GM12891 (cell line): Measurements from ENCODE around the gene TRIM31.
"Not testable (repeated sequence)": the region's sequence is repeated elsewhere in the genome, so short reads cannot be mapped to it uniquely, and the experiment has no call there.

Experiments used
- DNase-seq: peaks from one replicate; pipeline ENCODE4 v3.0.0; 2011; ENCODE audit warnings: low spot score; ENCODE audit not compliant: insufficient read length
- FAIRE-seq: peaks from 2 replicates; lab custom pipeline; 2011; peaks lifted over from hg19 to GRCh38; lab: Jason Lieb, UNC
- PAX5 ChIP-seq: IDR thresholded peaks from 2 replicates; pipeline ENCODE4 v1.6.1; 2011; ENCODE audit warnings: low read length, moderate library complexity, mild to moderate bottlenecking; ENCODE audit not compliant: insufficient read depth, severe bottlenecking
- POLR2A ChIP-seq: IDR thresholded peaks from 2 replicates; pipeline ENCODE4 v1.6.1; 2011; ENCODE audit warnings: low read depth, low read length, control low read depth
- POLR2AphosphoS5 ChIP-seq: IDR thresholded peaks from 2 replicates; pipeline ENCODE4 v1.6.1; 2011; ENCODE audit warnings: low read depth, low read length, control low read depth
- POU2F2 ChIP-seq: IDR thresholded peaks from 2 replicates; pipeline ENCODE4 v1.6.1; 2011; ENCODE audit warnings: low read depth, mild to moderate bottlenecking, control low read depth, low read length, moderate library complexity
- SPI1 ChIP-seq: IDR thresholded peaks from 2 replicates; pipeline ENCODE4 v1.6.1; 2011; ENCODE audit warnings: low read depth, low read length, control low read depth
- TAF1 ChIP-seq: IDR thresholded peaks from 2 replicates; pipeline ENCODE4 v1.6.1; 2011; ENCODE audit warnings: low read depth, low read length, control low read depth

Gene TRIM31

DNA sequence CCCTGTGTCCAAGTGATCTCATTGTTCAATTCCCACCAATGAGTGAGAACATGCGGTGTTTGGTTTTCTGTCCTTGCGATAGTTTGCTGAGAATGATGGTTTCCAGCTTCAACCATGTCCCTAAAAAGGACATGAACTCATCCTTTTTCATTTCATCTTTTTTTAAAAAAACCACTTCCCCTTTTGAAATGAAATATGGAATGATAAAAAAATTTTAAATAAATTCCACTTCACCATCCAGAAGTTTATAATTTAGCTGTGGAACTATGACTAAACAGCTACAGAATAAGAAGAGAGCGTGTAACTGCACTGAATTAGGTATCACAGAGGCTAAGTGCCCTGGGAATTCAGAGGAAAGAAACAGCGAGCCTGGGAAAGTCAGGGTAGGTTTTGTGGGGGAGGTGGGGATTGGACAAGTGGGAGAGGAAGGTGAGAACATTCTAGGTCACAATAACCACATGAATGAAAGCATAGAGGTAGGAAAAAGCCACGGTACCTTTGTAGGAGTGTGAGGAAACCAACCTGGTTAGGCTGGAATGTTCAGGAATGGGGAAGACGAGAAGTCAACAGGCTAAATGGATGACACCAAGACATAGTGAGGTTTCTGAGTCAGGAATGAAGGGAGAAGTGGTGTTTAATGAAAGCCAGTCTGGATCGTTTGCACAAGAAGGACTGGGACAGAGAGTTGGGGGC is 37.1 kb upstream of the TRIM31 start:
- no peak for TF ChIP-seq PAX5
- no peak for TF ChIP-seq POLR2A
- TF ChIP-seq TAF1: no peak
- TF ChIP-seq POLR2AphosphoS5: no peak
- TF ChIP-seq SPI1: no peak
- TF ChIP-seq POU2F2: no peak
- DNase-seq (no peak), FAIRE-seq (no peak)

GRCh38 chr6:30149234-30149633 is 36.3 kb upstream of the TRIM31 start:
- FAIRE-seq: no peak
- DNase-seq: no peak
- no peak for TF ChIP-seq TAF1
- TF ChIP-seq POU2F2: no peak
- no peak for TF ChIP-seq POLR2A
- no peak for TF ChIP-seq SPI1
- TF ChIP-seq PAX5: no peak
- TF ChIP-seq POLR2AphosphoS5: no peak

GRCh38 chr6:30147096-30147495 is 34.2 kb upstream of the TRIM31 start:
- DNase-seq: no peak
- FAIRE-seq: no peak
- no peak for TF ChIP-seq SPI1
- no peak for TF ChIP-seq PAX5
- no peak for TF ChIP-seq POLR2A
- TF ChIP-seq POU2F2: no peak
- no peak for TF ChIP-seq POLR2AphosphoS5
- TF ChIP-seq TAF1: no peak

- DNase-seq (no peak), FAIRE-seq (no peak)
- no peak for TF ChIP-seq POLR2A
- TF ChIP-seq TAF1: no peak
- no peak for TF ChIP-seq POU2F2
- TF ChIP-seq POLR2AphosphoS5: no peak
- no peak for TF ChIP-seq PAX5
- no peak for TF ChIP-seq SPI1
Observed at GRCh38 chr6:30145818-30146217, 32.9 kb upstream of the TRIM31 start.

- FAIRE-seq: no peak
- no peak for DNase-seq
- TF ChIP-seq TAF1: no peak
- no peak for TF ChIP-seq POLR2A
- no peak for TF ChIP-seq PAX5
- no peak for TF ChIP-seq SPI1
- no peak for TF ChIP-seq POU2F2
- no peak for TF ChIP-seq POLR2AphosphoS5
Observed at GRCh38 chr6:30144811-30145210, 31.9 kb upstream of the TRIM31 start.

DNA sequence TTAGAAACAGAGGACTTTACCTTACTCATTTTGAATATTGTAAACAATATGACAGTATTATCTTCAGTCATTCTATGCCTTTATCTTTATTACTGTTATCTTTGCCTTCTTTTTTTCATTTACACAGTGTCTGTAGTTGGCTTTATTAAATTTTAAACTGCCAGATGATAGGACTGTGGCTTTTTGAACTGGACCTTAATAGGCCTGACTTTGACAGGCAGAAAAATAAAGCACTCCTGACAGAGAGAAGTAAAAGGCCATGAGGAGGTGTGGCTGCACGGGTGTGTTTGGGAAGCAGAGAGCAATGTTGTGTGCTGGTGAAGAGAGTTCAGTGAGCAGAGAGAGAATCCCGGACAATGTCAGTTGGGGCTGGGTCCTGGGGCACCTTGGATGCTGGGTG is 30.9 kb upstream of the TRIM31 start:
- FAIRE-seq (no peak), DNase-seq (no peak)
- TF ChIP-seq POLR2A (no peak), SPI1 (no peak), PAX5 (no peak), POLR2AphosphoS5 (no peak), TAF1 (no peak), POU2F2 (no peak)

DNA sequence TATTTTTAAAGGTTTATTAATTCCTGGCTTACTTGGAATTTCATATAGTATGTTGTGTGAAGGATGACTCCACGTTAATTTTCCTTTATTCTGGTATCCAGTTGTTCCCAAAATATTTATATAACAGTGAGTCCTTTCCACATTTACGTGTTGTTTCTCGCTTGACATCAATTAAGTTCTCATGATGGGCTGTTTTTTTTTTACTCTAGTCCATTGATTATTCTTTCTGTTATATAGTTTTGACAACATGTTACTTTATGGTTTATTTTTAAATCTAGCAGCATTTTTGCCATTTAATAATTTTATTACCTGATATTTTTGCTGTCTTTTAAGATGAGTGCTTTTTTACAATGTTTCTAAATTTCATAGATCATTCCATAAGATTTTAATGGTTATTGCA is 29.8 kb upstream of the TRIM31 start:
- DNase-seq: no peak
- FAIRE-seq: no peak
- TF ChIP-seq POU2F2: no peak
- no peak for TF ChIP-seq PAX5
- TF ChIP-seq TAF1: no peak
- TF ChIP-seq SPI1: no peak
- TF ChIP-seq POLR2AphosphoS5: no peak
- no peak for TF ChIP-seq POLR2A

- DNase-seq, FAIRE-seq: not testable (repeated sequence)
Observed at GRCh38 chr6:30140240-30140639, 27.4 kb upstream of the TRIM31 start.

DNA sequence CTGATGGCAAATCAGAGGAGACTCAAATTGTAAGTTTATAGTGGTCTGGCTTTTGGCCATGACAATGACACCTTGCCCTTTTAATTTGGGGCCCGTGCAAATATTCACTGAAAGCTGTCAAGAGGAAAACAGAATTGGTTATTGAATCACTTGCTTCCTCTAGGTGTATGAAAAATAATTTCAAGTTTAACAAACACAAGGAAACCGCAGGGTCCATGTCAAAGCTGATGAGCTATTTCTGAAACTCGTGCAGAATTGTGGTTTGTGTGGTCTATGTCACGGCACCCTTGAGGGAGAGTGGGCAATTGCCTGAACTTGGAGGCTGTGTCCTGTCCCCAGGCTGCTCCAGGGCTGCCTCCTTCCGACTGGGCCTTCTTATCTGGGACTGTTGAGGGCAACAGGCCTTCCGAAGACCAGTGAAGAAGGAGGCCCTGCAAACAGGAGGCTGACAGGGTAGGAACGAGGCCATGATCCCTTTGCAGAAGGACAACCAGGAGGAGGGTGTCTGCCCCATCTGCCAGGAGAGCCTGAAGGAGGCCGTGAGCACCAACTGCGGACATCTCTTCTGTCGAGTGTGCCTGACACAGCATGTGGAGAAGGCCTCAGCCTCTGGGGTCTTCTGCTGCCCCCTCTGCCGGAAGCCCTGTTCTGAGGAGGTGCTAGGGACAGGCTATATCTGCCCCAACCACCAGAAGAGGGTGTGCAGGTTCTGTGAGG is 23.8 kb upstream of the TRIM31 start:
- no peak for TF ChIP-seq POLR2AphosphoS5
- no peak for TF ChIP-seq SPI1
- TF ChIP-seq POU2F2: no peak
- no peak for TF ChIP-seq PAX5
- TF ChIP-seq TAF1: no peak
- TF ChIP-seq POLR2A: no peak
- DNase-seq (no peak), FAIRE-seq (no peak)

GRCh38 chr6:30135757-30136156 is 22.9 kb upstream of the TRIM31 start, which contains the start of gene TRIM40:
TRIM40 (plus strand) TSS chr6:30136140; CDS start chr6:30137037, 897 bp downstream.
- FAIRE-seq (no peak), DNase-seq (no peak)
- TF ChIP-seq POLR2AphosphoS5: no peak
- TF ChIP-seq SPI1: no peak
